MCF 10A (cell line): ENCODE measurements around the gene SEZ6L. TPM values are rescaled to one million over a fixed set of nuclear protein-coding genes. Genes with fewer than 3 reads are reported as not detected.

Source experiments
- BruUV-seq: library from RNA; stranded (reverse); fragments of 400-500 nt; replicated peaks from 2 replicates; lab custom pipeline; 2021; lab: Mats Ljungman, UMichigan
- CTCF ChIA-PET: fragments of 300-600 bp; sonication (Branson Sonifier 250); formaldehyde crosslinking; extraction: SDS; loops from one replicate; lab custom pipeline; 2021; ENCODE audit warnings: antibody characterized with exemption, inconsistent platforms; lab: Yijun Ruan, JAX
- POLR2A ChIA-PET: fragments of 300-600, 350-650 bp; sonication (Branson Sonifier 250); formaldehyde crosslinking; extraction: SDS; loops from one replicate; lab custom pipeline; 2020; ENCODE audit warnings: antibody characterized with exemption, inconsistent platforms; lab: Yijun Ruan, JAX
- DNase-seq: peaks from one replicate; pipeline ENCODE4 v3.0.0-alpha.2; 2018; ENCODE audit not compliant: unreplicated experiment
- H3K27ac Mint-ChIP-seq: one replicate; pipeline ENCODE4 v1.8.0; 2022; ENCODE audit warnings: mild to moderate bottlenecking, low read depth, mixed read lengths; ENCODE audit not compliant: unreplicated experiment
- H3K27me3 Mint-ChIP-seq: one replicate; pipeline ENCODE4 v1.8.0; 2022; ENCODE audit warnings: mixed read lengths; ENCODE audit not compliant: insufficient read depth, unreplicated experiment
- H3K36me3 Mint-ChIP-seq: one replicate; pipeline ENCODE4 v1.8.0; 2022; ENCODE audit warnings: mild to moderate bottlenecking, moderate library complexity, mixed read lengths; ENCODE audit not compliant: insufficient read depth, unreplicated experiment
- H3K4me1 Mint-ChIP-seq: one replicate; pipeline ENCODE4 v1.8.0; 2022; ENCODE audit warnings: mixed read lengths; ENCODE audit not compliant: insufficient read depth, unreplicated experiment
- H3K4me3 Mint-ChIP-seq: one replicate; pipeline ENCODE4 v1.8.0; 2022; ENCODE audit warnings: mild to moderate bottlenecking, moderate library complexity, mixed read lengths; ENCODE audit not compliant: unreplicated experiment
- H3K9me3 Mint-ChIP-seq: one replicate; pipeline ENCODE4 v1.8.0; 2022; ENCODE audit warnings: mixed read lengths; ENCODE audit not compliant: unreplicated experiment
- CTCF ChIP-seq: fragments of 200-600 bp; IDR thresholded peaks from one replicate; pipeline ENCODE4 v1.8.0; 2022; ENCODE audit warnings: antibody characterized with exemption, mild to moderate bottlenecking; ENCODE audit not compliant: unreplicated experiment
- intact Hi-C: fragments of 100-400 bp; cut with micrococcal nuclease; formaldehyde crosslinking; loops from 2 replicates; pipeline ENCODE4 v1.14.1; 2022
- total RNA-seq: library from RNA; stranded (reverse); gene quantifications from 2 replicates; pipeline ENCODE4 v1.2.3, GENCODE V29; 2022

Gene SEZ6L
- total RNA-seq, 1 experiment from 2014 or later: not detected

- Mint-ChIP-seq H3K4me3 (no peak overlapping the region), H3K27me3 (peaks cover 88% of the 10 kb centered on the region), H3K27ac (no peak overlapping the region), H3K36me3 (no peaks in the 10 kb centered on the region), H3K4me1 (no peaks in the 10 kb centered on the region), H3K9me3 (peaks cover 7% of the 10 kb centered on the region)
- ChIA-PET CTCF (interaction anchor here (0.6 to 1.6 kb wide), 3 partner anchors 12 to 25 kb away, joined by 3 to 5 read pairs (median 4); no protein-coding TSS in a partner anchor), POLR2A (no interaction called here)
- intact Hi-C loops: no loop called here
- BruUV-seq: no TSS peak
- DNase-seq: no peak
- TF ChIP-seq CTCF: no peak
Measured at GRCh38 chr22:26342745-26343410, 173.6 kb downstream of the SEZ6L start.

GRCh38 chr22:26345496-26345895 is 176.2 kb downstream of the SEZ6L start:
- Mint-ChIP-seq H3K4me1 (no peaks in the 10 kb centered on the region), H3K27me3 (peaks cover 64% of the 10 kb centered on the region), H3K36me3 (no peaks in the 10 kb centered on the region), H3K9me3 (peaks cover 7% of the 10 kb centered on the region), H3K4me3 (no peak overlapping the region), H3K27ac (no peak overlapping the region)
- ChIA-PET POLR2A (no interaction called here), CTCF (interaction anchor here (0.9 to 5.1 kb wide), 2 partner anchors 14 to 21 kb away, joined by 4 to 31 read pairs; no protein-coding TSS in a partner anchor)
- DNase-seq: no peak
- intact Hi-C loops: no loop called here
- no peak for TF ChIP-seq CTCF
- BruUV-seq: no TSS peak

GRCh38 chr22:26348810-26349526 is 179.7 kb downstream of the SEZ6L start:
- no peak for TF ChIP-seq CTCF
- no TSS peak for BruUV-seq
- no peaks in the 10 kb centered on the region for H3K36me3 Mint-ChIP-seq
- H3K27ac Mint-ChIP-seq: no peak overlapping the region
- intact Hi-C loops: no loop called here
- no peak for DNase-seq
- POLR2A ChIA-PET: no interaction called here
- no peak overlapping the region for H3K4me3 Mint-ChIP-seq
- H3K27me3 Mint-ChIP-seq: peaks cover 42% of the 10 kb centered on the region
- CTCF ChIA-PET: interaction anchor here (1.0 kb wide), 1 partner anchor 18 kb away, joined by 4 read pairs; no protein-coding TSS in a partner anchor
- H3K4me1 Mint-ChIP-seq: no peaks in the 10 kb centered on the region
- no peaks in the 10 kb centered on the region for H3K9me3 Mint-ChIP-seq

GRCh38 chr22:26354707-26355106 is 185.4 kb downstream of the SEZ6L start:
- ChIA-PET POLR2A (no interaction called here), CTCF (interaction anchor here (0.6 to 2.7 kb wide), 3 partner anchors 10 to 1103 kb away, joined by 3 to 16 read pairs (median 4); no protein-coding TSS in a partner anchor)
- intact Hi-C loops: no loop called here
- Mint-ChIP-seq H3K27me3 (peaks cover 21% of the 10 kb centered on the region), H3K4me1 (no peaks in the 10 kb centered on the region), H3K27ac (no peak overlapping the region), H3K9me3 (no peaks in the 10 kb centered on the region), H3K36me3 (no peaks in the 10 kb centered on the region), H3K4me3 (no peak overlapping the region)
- BruUV-seq: no TSS peak
- no peak for DNase-seq
- TF ChIP-seq CTCF: no peak
